Vagina (tissue), 2 donors: Measurements from ENCODE around the gene MYH9.

ENCODE experiments used
- POLR2A ChIP-seq, 2 donors: fragments of 450-650 bp; IDR thresholded peaks; one replicate each; pipeline ENCODE4 v1.6.1; 2017; ENCODE audit warnings: antibody characterized with exemption in 2 of 2, mild to moderate bottlenecking in 2 of 2, moderate library complexity in 2 of 2
- POLR2AphosphoS5 ChIP-seq, 2 donors: sonication (generic); formaldehyde crosslinking; IDR thresholded peaks; one replicate each; pipeline ENCODE4 v1.9.0; 2017; ENCODE audit warnings: antibody characterized with exemption in 2 of 2, mild to moderate bottlenecking in 2 of 2, low read depth in 1 of 2; ENCODE audit not compliant: insufficient read depth in 1 of 2
- TF ChIP-seq, protein P1 (sequence below), 3 experiments: fragments of 450-650 bp in 2 of 3; fragments of 200-600 bp in 1 of 3; sonication (generic) in 1 of 3; IDR thresholded peaks; one replicate each; pipeline ENCODE4 v1.5.1; 2017 to 2019; ENCODE audit warnings: antibody characterized with exemption in 3 of 3, mild to moderate bottlenecking in 2 of 3, moderate library complexity in 2 of 3

DNA sequence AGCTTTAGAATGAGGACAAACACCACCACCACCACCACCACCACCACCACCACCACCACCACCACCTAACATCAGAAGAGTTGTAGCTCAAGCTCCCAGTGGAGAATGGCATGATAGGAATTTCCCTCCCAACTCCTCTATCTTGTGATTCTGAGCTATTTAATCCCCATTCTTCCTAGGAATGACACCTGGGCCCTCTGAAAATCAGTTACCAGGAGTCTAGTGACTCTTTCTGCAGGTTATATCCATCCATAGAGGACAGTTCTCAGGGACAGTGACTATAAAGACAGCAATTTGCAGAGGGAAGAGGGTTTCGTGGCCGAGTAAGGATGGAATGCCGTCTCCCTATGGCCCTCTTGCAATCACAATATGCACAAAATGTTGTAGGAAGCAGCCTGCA, 27.8 kb downstream of the MYH9 start:
- TF ChIP-seq, protein P1, sequence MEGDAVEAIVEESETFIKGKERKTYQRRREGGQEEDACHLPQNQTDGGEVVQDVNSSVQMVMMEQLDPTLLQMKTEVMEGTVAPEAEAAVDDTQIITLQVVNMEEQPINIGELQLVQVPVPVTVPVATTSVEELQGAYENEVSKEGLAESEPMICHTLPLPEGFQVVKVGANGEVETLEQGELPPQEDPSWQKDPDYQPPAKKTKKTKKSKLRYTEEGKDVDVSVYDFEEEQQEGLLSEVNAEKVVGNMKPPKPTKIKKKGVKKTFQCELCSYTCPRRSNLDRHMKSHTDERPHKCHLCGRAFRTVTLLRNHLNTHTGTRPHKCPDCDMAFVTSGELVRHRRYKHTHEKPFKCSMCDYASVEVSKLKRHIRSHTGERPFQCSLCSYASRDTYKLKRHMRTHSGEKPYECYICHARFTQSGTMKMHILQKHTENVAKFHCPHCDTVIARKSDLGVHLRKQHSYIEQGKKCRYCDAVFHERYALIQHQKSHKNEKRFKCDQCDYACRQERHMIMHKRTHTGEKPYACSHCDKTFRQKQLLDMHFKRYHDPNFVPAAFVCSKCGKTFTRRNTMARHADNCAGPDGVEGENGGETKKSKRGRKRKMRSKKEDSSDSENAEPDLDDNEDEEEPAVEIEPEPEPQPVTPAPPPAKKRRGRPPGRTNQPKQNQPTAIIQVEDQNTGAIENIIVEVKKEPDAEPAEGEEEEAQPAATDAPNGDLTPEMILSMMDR (IDR thresholded peaks at IDR 0.05) = no peak
- TF ChIP-seq POLR2A (IDR thresholded peaks at IDR 0.05) (no peak), POLR2AphosphoS5 (IDR thresholded peaks at IDR 0.05; ENCODE audit: insufficient read depth in 1 of 2, low read depth in 1 of 2) (no peak)
